HG02885 (cell line): ENCODE results near the gene SPHK1.

Experiments used
- ATAC-seq: cut with Tn5 transposase; IDR thresholded peaks from one replicate; pipeline ENCODE4 v1.9.1; 2021; ENCODE audit warnings: mild to moderate bottlenecking; ENCODE audit not compliant: unreplicated experiment, poor library complexity

SPHK1 gene

DNA sequence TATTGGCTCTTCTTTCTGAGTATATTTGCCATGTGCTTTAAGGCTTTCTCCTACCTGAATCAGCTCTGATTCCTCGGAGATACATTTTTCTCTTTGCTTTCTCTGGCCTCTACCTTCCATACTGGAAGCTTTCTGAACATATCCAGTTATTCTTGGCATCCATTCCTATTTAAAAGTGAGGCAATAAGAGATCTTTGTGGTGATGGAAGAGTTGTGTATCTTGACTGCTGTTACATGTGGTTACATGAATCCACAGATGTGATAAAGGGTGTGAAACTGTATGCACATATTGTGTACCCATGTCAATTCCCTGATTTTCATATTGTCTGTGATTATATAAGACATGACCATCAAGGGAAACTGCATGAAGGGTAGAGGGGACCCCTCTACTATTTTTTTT is 44.1 kb downstream of the SPHK1 start:
- no peak for ATAC-seq

DNA sequence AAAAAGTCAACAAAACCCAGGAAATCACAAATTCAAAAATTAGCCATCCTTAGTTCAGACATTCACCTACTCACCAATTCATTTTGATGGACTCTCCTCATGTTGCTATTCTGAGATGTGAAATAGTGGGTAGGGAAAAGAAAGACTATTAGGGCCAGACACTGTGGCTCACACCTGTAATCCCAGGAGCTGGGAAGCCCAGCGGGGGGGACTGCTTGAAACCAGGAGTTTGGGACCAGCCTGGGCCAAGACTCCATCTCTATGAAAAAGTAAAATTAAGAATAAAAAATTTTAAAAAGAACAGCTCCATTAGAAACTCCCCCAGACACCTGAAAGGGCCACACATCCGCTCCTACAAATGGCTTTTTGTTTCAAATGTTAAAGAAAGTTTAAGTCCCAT is 47.1 kb downstream of the SPHK1 start:
- ATAC-seq, result no peak

DNA sequence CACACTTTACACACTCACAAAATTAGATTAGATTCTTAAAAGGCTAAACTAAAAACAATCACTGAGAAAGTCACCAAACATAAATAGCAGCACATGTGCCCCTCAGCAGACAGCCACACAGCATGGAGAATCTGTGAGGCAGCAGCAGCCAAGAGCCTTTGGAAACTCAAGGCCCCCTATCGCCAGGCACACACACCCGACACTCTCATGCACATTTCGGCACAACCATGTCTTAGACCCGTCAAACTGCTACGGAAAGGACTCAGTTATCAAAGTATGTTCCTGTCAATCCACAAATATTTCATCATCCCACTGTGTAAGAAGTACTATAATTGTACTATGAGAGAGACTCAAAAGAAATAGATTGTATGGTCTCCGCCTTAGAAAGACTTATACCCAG is 47.6 kb downstream of the SPHK1 start:
- ATAC-seq, result no peak

DNA sequence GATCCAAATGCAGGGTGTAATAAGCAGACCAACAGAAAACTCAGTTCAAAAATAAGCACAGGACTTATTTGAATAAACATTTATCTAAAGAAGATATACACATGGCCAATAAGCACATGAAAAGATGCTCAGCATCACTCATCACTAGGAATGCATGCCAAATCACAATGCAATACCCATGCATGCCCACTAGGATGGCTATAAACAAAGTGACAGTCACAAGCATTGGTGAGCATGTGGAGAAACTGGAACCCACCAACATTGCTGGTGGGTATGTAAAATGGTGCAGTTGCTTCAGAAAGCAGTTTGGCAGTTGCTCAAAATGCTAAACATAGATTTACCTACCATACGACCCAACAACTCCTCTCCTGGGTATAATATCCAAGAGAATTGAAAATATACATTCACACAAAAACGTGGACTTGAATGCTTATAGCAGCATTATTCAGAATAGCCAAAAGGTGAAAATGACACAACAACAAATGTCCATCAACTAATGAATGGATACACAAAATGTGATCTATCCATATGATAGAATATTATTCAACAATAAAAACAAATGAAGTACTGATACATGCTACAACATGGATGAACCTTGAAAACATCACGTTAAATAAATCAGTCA is 48.4 kb downstream of the SPHK1 start:
- no peak for ATAC-seq

DNA sequence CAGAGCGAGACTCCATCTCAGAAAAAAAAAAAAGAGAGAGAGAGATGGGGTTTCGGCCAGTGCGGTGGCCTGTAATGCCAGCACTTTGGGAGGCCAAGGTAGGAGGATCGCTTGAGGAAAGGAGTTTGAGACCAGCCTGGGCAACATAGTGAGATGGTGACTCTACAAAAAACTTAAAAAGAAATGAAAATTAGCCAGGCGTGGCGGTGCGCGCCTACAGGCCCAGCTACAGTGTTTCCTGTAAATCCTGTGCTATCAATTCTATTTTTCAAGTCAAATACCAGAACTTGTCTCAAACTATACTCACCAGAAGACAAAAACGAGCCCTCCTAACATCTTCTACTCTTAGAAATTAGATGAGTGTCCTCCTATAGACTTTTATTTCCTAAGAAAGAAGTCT is 49.3 kb downstream of the SPHK1 start:
- ATAC-seq, result no peak

DNA sequence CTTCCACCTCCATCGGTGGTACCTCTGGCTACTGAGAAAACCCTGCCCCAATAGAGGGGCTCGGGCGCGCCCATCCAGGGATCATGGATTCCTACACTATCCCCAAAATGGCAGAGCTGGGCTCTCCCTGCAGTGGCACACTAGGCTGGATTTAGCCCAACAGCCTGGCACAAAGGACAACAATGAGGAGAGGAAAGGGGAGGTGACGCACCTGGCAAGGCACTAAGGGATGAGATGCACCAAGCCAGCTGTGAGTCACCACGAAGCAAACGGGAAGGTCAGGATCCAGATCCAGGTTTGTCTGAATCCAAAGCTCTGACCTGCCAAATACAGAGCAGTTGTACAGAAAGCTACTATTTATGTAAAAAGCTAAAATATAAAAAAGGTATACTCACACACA is 50.5 kb downstream of the SPHK1 start:
- no peak for ATAC-seq

DNA sequence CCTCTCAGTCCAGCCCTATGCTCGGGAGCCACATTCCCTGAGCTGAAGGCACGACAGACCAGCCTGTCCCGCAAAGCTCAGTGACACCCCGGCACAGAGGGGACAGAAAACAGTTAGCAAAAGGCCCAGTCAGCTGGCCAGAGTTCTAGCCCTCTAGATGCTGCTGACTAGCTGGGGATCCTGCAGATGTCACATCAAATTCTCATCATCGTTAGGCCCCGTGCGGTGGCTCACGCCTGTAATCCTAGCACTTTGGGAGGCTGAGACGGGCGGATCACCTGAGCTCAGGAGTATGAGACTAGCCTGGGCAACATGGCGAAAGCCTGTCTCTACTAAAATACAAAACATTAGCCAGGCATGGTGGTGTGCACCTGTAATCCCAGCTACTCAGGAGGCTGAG is 51.3 kb downstream of the SPHK1 start:
- no peak for ATAC-seq
